HUES6 (cell line): ENCODE measurements around the gene FOXO3.

Source experiments
- H3K27ac ChIP-seq: 2 replicates; pipeline ENCODE4 v1.7.0; 2013; ENCODE audit warnings: low read depth, mild to moderate bottlenecking, low read length, inconsistent platforms
- H3K27me3 ChIP-seq: 2 replicates; pipeline ENCODE4 v1.6.1; 2013; ENCODE audit warnings: low read length; ENCODE audit not compliant: control insufficient read depth, insufficient read depth
- H3K36me3 ChIP-seq: 2 replicates; pipeline ENCODE4 v1.6.1; 2013; ENCODE audit warnings: low read length; ENCODE audit not compliant: control insufficient read depth, insufficient read depth
- H3K4me1 ChIP-seq: 2 replicates; pipeline ENCODE4 v1.6.1; 2013; ENCODE audit warnings: low read length; ENCODE audit not compliant: control insufficient read depth, insufficient read depth
- H3K4me3 ChIP-seq: 2 replicates; pipeline ENCODE4 v1.5.1; 2013; ENCODE audit warnings: low read depth, low read length
- H3K9ac ChIP-seq: one replicate; pipeline ENCODE4 v1.6.1; 2013; ENCODE audit warnings: mild to moderate bottlenecking, low read length
- H3K9me3 ChIP-seq: 2 replicates; pipeline ENCODE4 v1.6.1; 2013; ENCODE audit warnings: low read depth, low read length; ENCODE audit not compliant: control insufficient read depth, insufficient read depth

The FOXO3 gene

GRCh38 chr6:108635505-108636226, 74.9 kb downstream of the FOXO3 start:
- Histone ChIP-seq H3K27ac (no peak overlapping the region), H3K36me3 (no peaks in the 10 kb centered on the region), H3K9me3 (no peaks in the 10 kb centered on the region), H3K4me3 (no peak overlapping the region), H3K4me1 (peaks cover 14% of the 10 kb centered on the region), H3K27me3 (no peaks in the 10 kb centered on the region), H3K9ac (no peak overlapping the region)

- H3K36me3 ChIP-seq: no peaks in the 10 kb centered on the region
- no peak overlapping the region for H3K4me3 ChIP-seq
- H3K27me3 ChIP-seq: no peaks in the 10 kb centered on the region
- H3K4me1 ChIP-seq: peaks cover 21% of the 10 kb centered on the region
- H3K9me3 ChIP-seq: no peaks in the 10 kb centered on the region
- H3K9ac ChIP-seq: no peak overlapping the region
- H3K27ac ChIP-seq: no peak overlapping the region
Measured at GRCh38 chr6:108637963-108638362, 77.2 kb downstream of the FOXO3 start.

- Histone ChIP-seq H3K9ac (no peak overlapping the region), H3K4me1 (peaks cover 21% of the 10 kb centered on the region), H3K27me3 (no peaks in the 10 kb centered on the region), H3K4me3 (no peak overlapping the region), H3K27ac (no peak overlapping the region), H3K36me3 (no peaks in the 10 kb centered on the region), H3K9me3 (no peaks in the 10 kb centered on the region)
Measured at GRCh38 chr6:108638993-108639392, 78.3 kb downstream of the FOXO3 start.

GRCh38 chr6:108640104-108640503, 79.4 kb downstream of the FOXO3 start:
- Histone ChIP-seq H3K27me3 (no peaks in the 10 kb centered on the region), H3K4me1 (peaks cover 21% of the 10 kb centered on the region), H3K9ac (no peak overlapping the region), H3K4me3 (no peak overlapping the region), H3K36me3 (no peaks in the 10 kb centered on the region), H3K27ac (no peak overlapping the region), H3K9me3 (no peaks in the 10 kb centered on the region)

- Histone ChIP-seq H3K36me3 (no peaks in the 10 kb centered on the region), H3K27ac (no peak overlapping the region), H3K4me1 (peaks cover 19% of the 10 kb centered on the region), H3K9ac (no peak overlapping the region), H3K9me3 (no peaks in the 10 kb centered on the region), H3K4me3 (no peak overlapping the region), H3K27me3 (no peaks in the 10 kb centered on the region)
Measured at GRCh38 chr6:108643184-108643583, 82.5 kb downstream of the FOXO3 start.

- no peak overlapping the region for H3K4me3 ChIP-seq
- H3K27me3 ChIP-seq: no peaks in the 10 kb centered on the region
- no peaks in the 10 kb centered on the region for H3K9me3 ChIP-seq
- no peak overlapping the region for H3K27ac ChIP-seq
- H3K9ac ChIP-seq: no peak overlapping the region
- no peaks in the 10 kb centered on the region for H3K36me3 ChIP-seq
- H3K4me1 ChIP-seq: peaks cover 9% of the 10 kb centered on the region
Measured at GRCh38 chr6:108644252-108644651, 83.5 kb downstream of the FOXO3 start.

- H3K36me3 ChIP-seq: no peaks in the 10 kb centered on the region
- no peaks in the 10 kb centered on the region for H3K9me3 ChIP-seq
- H3K27ac ChIP-seq: no peak overlapping the region
- no peak overlapping the region for H3K9ac ChIP-seq
- no peaks in the 10 kb centered on the region for H3K27me3 ChIP-seq
- H3K4me1 ChIP-seq: peaks cover 7% of the 10 kb centered on the region
- H3K4me3 ChIP-seq: no peak overlapping the region
Measured at GRCh38 chr6:108648191-108648590, 87.5 kb downstream of the FOXO3 start.

- H3K27ac ChIP-seq: no peak overlapping the region
- H3K4me1 ChIP-seq: peaks cover 12% of the 10 kb centered on the region
- H3K9me3 ChIP-seq: no peaks in the 10 kb centered on the region
- H3K36me3 ChIP-seq: no peaks in the 10 kb centered on the region
- no peak overlapping the region for H3K4me3 ChIP-seq
- no peak overlapping the region for H3K9ac ChIP-seq
- H3K27me3 ChIP-seq: no peaks in the 10 kb centered on the region
Measured at GRCh38 chr6:108650325-108650724, 89.6 kb downstream of the FOXO3 start.

- Histone ChIP-seq H3K4me3 (no peak overlapping the region), H3K27me3 (no peaks in the 10 kb centered on the region), H3K27ac (no peak overlapping the region), H3K4me1 (peaks cover 15% of the 10 kb centered on the region), H3K9ac (no peak overlapping the region), H3K36me3 (no peaks in the 10 kb centered on the region), H3K9me3 (no peaks in the 10 kb centered on the region)
Measured at GRCh38 chr6:108650781-108651180, 90.1 kb downstream of the FOXO3 start.

GRCh38 chr6:108651340-108652227, 90.9 kb downstream of the FOXO3 start:
- peaks cover 15% of the 10 kb centered on the region for H3K4me1 ChIP-seq
- no peak overlapping the region for H3K27ac ChIP-seq
- H3K27me3 ChIP-seq: no peaks in the 10 kb centered on the region
- H3K36me3 ChIP-seq: no peaks in the 10 kb centered on the region
- no peak overlapping the region for H3K9ac ChIP-seq
- H3K9me3 ChIP-seq: no peaks in the 10 kb centered on the region
- H3K4me3 ChIP-seq: no peak overlapping the region

- Histone ChIP-seq H3K36me3 (no peaks in the 10 kb centered on the region), H3K27me3 (no peaks in the 10 kb centered on the region), H3K9me3 (no peaks in the 10 kb centered on the region), H3K9ac (no peak overlapping the region), H3K27ac (no peak overlapping the region), H3K4me3 (no peak overlapping the region), H3K4me1 (peaks cover 15% of the 10 kb centered on the region)
Measured at GRCh38 chr6:108652375-108652774, 91.7 kb downstream of the FOXO3 start.
